H9 (cell line): ENCODE results near the gene RASSF5. TPM values are rescaled to one million over a fixed set of nuclear protein-coding genes. Genes with fewer than 3 reads are reported as not detected.

Source experiments
- DNase-seq: peaks from one replicate; pipeline ENCODE4 v3.0.0-alpha.2; 2017
- H2AFZ ChIP-seq: one replicate; pipeline ENCODE4 v1.6.1; 2013; ENCODE audit warnings: mild to moderate bottlenecking, low read length, control low read depth, moderate library complexity
- H2AK5ac ChIP-seq: 2 replicates; pipeline ENCODE4 v1.6.1; 2013; ENCODE audit warnings: low read length, control low read depth, mixed read lengths; ENCODE audit not compliant: insufficient read length
- H2BK120ac ChIP-seq: one replicate; pipeline ENCODE4 v1.6.1; 2013; ENCODE audit warnings: low read depth, mild to moderate bottlenecking, low read length, control low read depth, inconsistent platforms; ENCODE audit not compliant: poor library complexity, severe bottlenecking
- H2BK12ac ChIP-seq: 2 replicates; pipeline ENCODE4 v1.6.1; 2013; ENCODE audit warnings: low read length, control low read depth, mixed read lengths, low read depth; ENCODE audit not compliant: insufficient read length
- H2BK15ac ChIP-seq: 2 replicates; pipeline ENCODE4 v1.6.1; 2013; ENCODE audit warnings: low read depth, low read length, control low read depth
- H2BK20ac ChIP-seq: one replicate; pipeline ENCODE4 v1.6.1; 2013; ENCODE audit warnings: low read depth, mild to moderate bottlenecking, low read length, control low read depth, inconsistent platforms; ENCODE audit not compliant: poor library complexity, severe bottlenecking
- H2BK5ac ChIP-seq: 2 replicates; pipeline ENCODE4 v1.6.1; 2013; ENCODE audit warnings: low read length, control low read depth, mixed read lengths; ENCODE audit not compliant: insufficient read length
- H3K14ac ChIP-seq: 2 replicates; pipeline ENCODE4 v1.6.1; 2013; ENCODE audit warnings: low read length, control low read depth; ENCODE audit not compliant: insufficient read depth
- H3K18ac ChIP-seq: 2 replicates; pipeline ENCODE4 v1.6.1; 2013; ENCODE audit warnings: low read depth, mild to moderate bottlenecking, mixed read lengths, low read length, control low read depth; ENCODE audit not compliant: insufficient read length
- H3K23ac ChIP-seq: 2 replicates; pipeline ENCODE4 v1.6.1; 2013; ENCODE audit warnings: low read length, control low read depth, mixed read lengths, low read depth; ENCODE audit not compliant: insufficient read length
- H3K23me2 ChIP-seq: 2 replicates; pipeline ENCODE4 v1.6.1; 2013; ENCODE audit warnings: low read depth, mild to moderate bottlenecking, mixed read lengths, low read length, control low read depth; ENCODE audit not compliant: insufficient read length, poor library complexity, severe bottlenecking
- H3K27ac ChIP-seq: 2 replicates; pipeline ENCODE4 v1.5.1; 2013; ENCODE audit warnings: low read length, control low read depth, mixed read lengths, low read depth; ENCODE audit not compliant: insufficient read length
- H3K27me3 ChIP-seq: 2 replicates; pipeline ENCODE4 v1.6.1; 2013; ENCODE audit warnings: low read length, control low read depth, inconsistent platforms; ENCODE audit not compliant: insufficient read depth
- H3K4ac ChIP-seq: 2 replicates; pipeline ENCODE4 v1.6.1; 2013; ENCODE audit warnings: low read depth, mild to moderate bottlenecking, control low read depth, inconsistent platforms, low read length, moderate library complexity
- H3K4me1 ChIP-seq: 2 replicates; pipeline ENCODE4 v1.6.1; 2013; ENCODE audit warnings: low read length, control low read depth, inconsistent platforms; ENCODE audit not compliant: insufficient read depth
- H3K4me2 ChIP-seq: 2 replicates; pipeline ENCODE4 v1.6.1; 2013; ENCODE audit warnings: low read length, control low read depth, mixed read lengths; ENCODE audit not compliant: insufficient read length, insufficient read depth
- H3K56ac ChIP-seq: 2 replicates; pipeline ENCODE4 v1.6.1; 2013; ENCODE audit warnings: low read depth, mild to moderate bottlenecking, mixed read lengths, low read length, control low read depth; ENCODE audit not compliant: insufficient read length
- H3K79me1 ChIP-seq: 2 replicates; pipeline ENCODE4 v1.6.1; 2013; ENCODE audit warnings: low read depth, mild to moderate bottlenecking, moderate library complexity, low read length, control low read depth, inconsistent platforms; ENCODE audit not compliant: insufficient read depth, poor library complexity, severe bottlenecking
- H3K79me2 ChIP-seq: 2 replicates; pipeline ENCODE4 v1.6.1; 2013; ENCODE audit warnings: low read length, control low read depth, inconsistent platforms; ENCODE audit not compliant: insufficient read depth
- H3K9ac ChIP-seq: 2 replicates; pipeline ENCODE4 v1.6.1; 2013; ENCODE audit warnings: low read length, control low read depth, mixed read lengths; ENCODE audit not compliant: insufficient read length; ENCODE audit errors: extremely low read depth
- H3K9me3 ChIP-seq: one replicate; pipeline ENCODE4 v1.6.1; 2013; ENCODE audit warnings: low read depth, low read length, inconsistent platforms; ENCODE audit not compliant: control insufficient read depth
- H3T11ph ChIP-seq: one replicate; pipeline ENCODE4 v1.6.1; 2013; ENCODE audit warnings: mild to moderate bottlenecking, low read length, control low read depth, inconsistent platforms
- H4K20me1 ChIP-seq: one replicate; pipeline ENCODE4 v1.6.1; 2013; ENCODE audit not compliant: control insufficient read depth, insufficient read length, insufficient read depth
- H4K5ac ChIP-seq: 2 replicates; pipeline ENCODE4 v1.6.1; 2013; ENCODE audit warnings: low read depth, mild to moderate bottlenecking, mixed read lengths, low read length, control low read depth; ENCODE audit not compliant: insufficient read length
- H4K8ac ChIP-seq: replicated peaks from 2 replicates; pipeline ENCODE4 v1.6.1; 2013; ENCODE audit warnings: low read length, control low read depth, mixed read lengths, low read depth; ENCODE audit not compliant: insufficient read length
- H4K91ac ChIP-seq: 2 replicates; pipeline ENCODE4 v1.6.1; 2013; ENCODE audit warnings: low read depth, mild to moderate bottlenecking, moderate library complexity, mixed read lengths, low read length, control low read depth; ENCODE audit not compliant: insufficient read length
- H3K27ac Mint-ChIP-seq, 3 experiments: 2 replicates in 2 of 3; 3 replicates in 1 of 3; pipeline ENCODE4 v1.8.0; 2020 to 2021; ENCODE audit warnings: mixed read lengths in 3 of 3, mild to moderate bottlenecking in 1 of 3, moderate library complexity in 1 of 3
- H3K27me3 Mint-ChIP-seq: 2 replicates; pipeline ENCODE4 v1.8.0; 2021; ENCODE audit warnings: low read depth, mild to moderate bottlenecking, moderate library complexity, mixed read lengths
- H3K36me3 Mint-ChIP-seq, 3 experiments: 2 replicates in 2 of 3; 3 replicates in 1 of 3; pipeline ENCODE4 v1.8.0; 2020 to 2021; ENCODE audit warnings: low read depth in 3 of 3, mixed read lengths in 3 of 3; ENCODE audit not compliant: insufficient read depth in 1 of 3
- H3K4me1 Mint-ChIP-seq, 2 experiments: 2 replicates each; pipeline ENCODE4 v1.8.0; 2020; ENCODE audit warnings: mixed read lengths in 2 of 2
- H3K4me3 Mint-ChIP-seq, 2 experiments: 2 replicates in 1 of 2; 3 replicates in 1 of 2; pipeline ENCODE4 v1.8.0; 2020 to 2021; ENCODE audit warnings: mild to moderate bottlenecking in 2 of 2, mixed read lengths in 2 of 2, moderate library complexity in 1 of 2
- H3K9me3 Mint-ChIP-seq, 2 experiments: 2 replicates in 1 of 2; 3 replicates in 1 of 2; pipeline ENCODE4 v1.8.0; 2020; ENCODE audit warnings: mild to moderate bottlenecking in 2 of 2, mixed read lengths in 2 of 2, moderate library complexity in 1 of 2
- CTCF ChIP-seq: fragments of 200-600 bp; sonication (generic); conservative IDR thresholded peaks from 3 replicates; pipeline ENCODE4 v1.8.0; 2021; ENCODE audit warnings: antibody characterized with exemption, mild to moderate bottlenecking
- WGBS: extraction: QIAGEN DNeasy Blood & Tissue Kit; methylation state at CpG from one replicate; pipeline ENCODE4 v1.1.7; 2013; ENCODE audit warnings: missing lambda C conversion rate, low lambda C conversion rate, mixed read lengths; ENCODE audit not compliant: insufficient read length; ENCODE audit errors: extremely low coverage; 5-methylcytosine and 5-hydroxymethylcytosine counted together
- total RNA-seq: library from RNA; stranded (reverse); gene quantifications from 2 replicates; pipeline ENCODE4 v1.2.1, GENCODE V29; 2021

Gene RASSF5
- total RNA-seq, 1 experiment from 2014 or later, result 0.50 TPM

- H4K91ac ChIP-seq, result no peak overlapping the region
- no peaks in the 10 kb centered on the region for H3K79me2 ChIP-seq
- no peaks in the 10 kb centered on the region for H3K9me3 ChIP-seq
- Mint-ChIP-seq H3K4me3 (no peak overlapping the region), H3K27ac (no peak overlapping the region), H3K4me1 (no peaks in the 10 kb centered on the region), H3K36me3 (peaks cover 12 to 47% (median 45%) of the 10 kb centered on the region in 3 experiments; a peak in 6 of 7 replicates), H3K9me3 (no peaks in the 10 kb centered on the region), H3K27me3 (no peaks in the 10 kb centered on the region)
- no peak overlapping the region for H2BK5ac ChIP-seq
- H3K4me1 ChIP-seq, result no peaks in the 10 kb centered on the region
- WGBS, result no CpG with 5 or more reads among the region's 7 CpGs
- no peak overlapping the region for H3K4me2 ChIP-seq
- H3K14ac ChIP-seq, result no peak overlapping the region
- no peak overlapping the region for H3K9ac ChIP-seq
- H3K56ac ChIP-seq, result no peak overlapping the region
- no peak overlapping the region for H3K23ac ChIP-seq
- H3K27ac ChIP-seq, result no peak overlapping the region
- no peak overlapping the region for H2BK15ac ChIP-seq
- no peak overlapping the region for H3K4ac ChIP-seq
- no peak overlapping the region for H4K5ac ChIP-seq
- no peak overlapping the region for H2BK20ac ChIP-seq
- no peaks in the 10 kb centered on the region for H4K20me1 ChIP-seq
- no peak overlapping the region for H4K8ac ChIP-seq
- no peak for TF ChIP-seq CTCF
- no peaks in the 10 kb centered on the region for H3K23me2 ChIP-seq
- no peaks in the 10 kb centered on the region for H3K27me3 ChIP-seq
- no peak overlapping the region for H3T11ph ChIP-seq
- no peaks in the 10 kb centered on the region for H3K79me1 ChIP-seq
- H2AFZ ChIP-seq, result no peak overlapping the region
- DNase-seq, result no peak
- no peak overlapping the region for H2AK5ac ChIP-seq
- no peak overlapping the region for H2BK12ac ChIP-seq
- no peak overlapping the region for H2BK120ac ChIP-seq
- H3K18ac ChIP-seq, result no peak overlapping the region
These were observed 86.1 kb downstream of the RASSF5 start for GRCh38 chr1:206593351-206593925.
